ENCODE measurements around the gene DNAJB14. TPM values are rescaled to one million over a fixed set of nuclear protein-coding genes. Genes with fewer than 3 reads are reported as not detected.

The DNAJB14 gene
- total RNA-seq, 1 donor from 2014 or later = 32.1 TPM

DNA sequence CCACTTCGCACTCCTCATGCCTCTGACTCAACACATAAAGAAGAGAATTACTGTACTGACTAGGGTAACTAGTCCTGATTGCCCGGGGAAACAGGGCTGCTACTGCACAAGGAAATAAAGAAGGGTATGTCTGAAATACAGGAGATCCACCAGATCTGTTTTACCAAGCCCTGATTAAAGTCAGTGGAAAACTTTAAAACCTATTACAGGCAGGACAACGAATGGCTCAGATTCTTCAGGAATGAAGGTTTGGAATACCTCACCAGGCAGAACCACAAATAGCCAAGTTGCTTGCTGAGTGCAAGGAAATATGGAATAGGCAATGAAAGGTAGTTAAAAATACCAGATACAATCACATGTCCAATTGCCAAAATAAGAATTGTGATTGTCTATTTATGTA lies 69.5 kb downstream of the DNAJB14 start:
- TF ChIP-seq, protein P1, sequence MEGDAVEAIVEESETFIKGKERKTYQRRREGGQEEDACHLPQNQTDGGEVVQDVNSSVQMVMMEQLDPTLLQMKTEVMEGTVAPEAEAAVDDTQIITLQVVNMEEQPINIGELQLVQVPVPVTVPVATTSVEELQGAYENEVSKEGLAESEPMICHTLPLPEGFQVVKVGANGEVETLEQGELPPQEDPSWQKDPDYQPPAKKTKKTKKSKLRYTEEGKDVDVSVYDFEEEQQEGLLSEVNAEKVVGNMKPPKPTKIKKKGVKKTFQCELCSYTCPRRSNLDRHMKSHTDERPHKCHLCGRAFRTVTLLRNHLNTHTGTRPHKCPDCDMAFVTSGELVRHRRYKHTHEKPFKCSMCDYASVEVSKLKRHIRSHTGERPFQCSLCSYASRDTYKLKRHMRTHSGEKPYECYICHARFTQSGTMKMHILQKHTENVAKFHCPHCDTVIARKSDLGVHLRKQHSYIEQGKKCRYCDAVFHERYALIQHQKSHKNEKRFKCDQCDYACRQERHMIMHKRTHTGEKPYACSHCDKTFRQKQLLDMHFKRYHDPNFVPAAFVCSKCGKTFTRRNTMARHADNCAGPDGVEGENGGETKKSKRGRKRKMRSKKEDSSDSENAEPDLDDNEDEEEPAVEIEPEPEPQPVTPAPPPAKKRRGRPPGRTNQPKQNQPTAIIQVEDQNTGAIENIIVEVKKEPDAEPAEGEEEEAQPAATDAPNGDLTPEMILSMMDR (IDR thresholded peaks at IDR 0.05; ENCODE audit: insufficient read depth, low read length, severe bottlenecking) = no peak
- Histone ChIP-seq H3K4me3 (ENCODE audit: low read depth, low read length) (no peak overlapping the region), H3K27me3 (ENCODE audit: control insufficient read depth, insufficient read depth, low read length) (no peaks in the 10 kb centered on the region), H3K36me3 (ENCODE audit: control insufficient read depth, insufficient read depth, low read length) (peaks cover 5% of the 10 kb centered on the region)
- no peak for DNase-seq (ENCODE audit: low read depth)
- no peak for FAIRE-seq

GRCh38 chr4:99875071-99875470 lies 71.3 kb downstream of the DNAJB14 start:
- no peak for FAIRE-seq
- DNase-seq (ENCODE audit: low read depth) = no peak
- peaks cover 1% of the 10 kb centered on the region for H3K36me3 ChIP-seq (ENCODE audit: control insufficient read depth, insufficient read depth, low read length)
- H3K4me3 ChIP-seq (ENCODE audit: low read depth, low read length) = no peak overlapping the region
- TF ChIP-seq, protein P1 (IDR thresholded peaks at IDR 0.05; ENCODE audit: insufficient read depth, low read length, severe bottlenecking) = no peak
- no peaks in the 10 kb centered on the region for H3K27me3 ChIP-seq (ENCODE audit: control insufficient read depth, insufficient read depth, low read length)

DNA sequence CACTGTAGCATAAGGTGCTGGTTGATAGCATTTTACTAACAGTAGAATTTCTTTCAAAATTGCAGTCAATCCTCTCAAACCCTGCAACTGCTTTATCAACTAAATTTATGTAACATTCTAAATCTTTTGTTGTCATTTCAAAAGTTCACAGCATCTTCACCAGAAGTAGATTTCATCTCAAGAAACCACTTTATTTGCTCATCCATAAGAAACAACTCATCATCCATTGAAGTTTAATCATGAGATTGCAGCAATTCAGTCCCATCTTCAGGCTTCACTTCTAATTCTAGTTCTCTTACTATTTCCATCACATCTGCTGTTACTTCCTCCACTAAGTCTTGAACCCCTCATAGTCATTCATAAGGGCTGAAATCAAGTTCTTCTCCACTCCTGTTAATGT lies 73.8 kb downstream of the DNAJB14 start:
- TF ChIP-seq, protein P1 (IDR thresholded peaks at IDR 0.05; ENCODE audit: insufficient read depth, low read length, severe bottlenecking) = no peak
- DNase-seq (ENCODE audit: low read depth) = no peak
- no peak for FAIRE-seq
- H3K4me3 ChIP-seq (ENCODE audit: low read depth, low read length) = no peak overlapping the region
- no peaks in the 10 kb centered on the region for H3K27me3 ChIP-seq (ENCODE audit: control insufficient read depth, insufficient read depth, low read length)
- peaks cover 5% of the 10 kb centered on the region for H3K36me3 ChIP-seq (ENCODE audit: control insufficient read depth, insufficient read depth, low read length)

DNA sequence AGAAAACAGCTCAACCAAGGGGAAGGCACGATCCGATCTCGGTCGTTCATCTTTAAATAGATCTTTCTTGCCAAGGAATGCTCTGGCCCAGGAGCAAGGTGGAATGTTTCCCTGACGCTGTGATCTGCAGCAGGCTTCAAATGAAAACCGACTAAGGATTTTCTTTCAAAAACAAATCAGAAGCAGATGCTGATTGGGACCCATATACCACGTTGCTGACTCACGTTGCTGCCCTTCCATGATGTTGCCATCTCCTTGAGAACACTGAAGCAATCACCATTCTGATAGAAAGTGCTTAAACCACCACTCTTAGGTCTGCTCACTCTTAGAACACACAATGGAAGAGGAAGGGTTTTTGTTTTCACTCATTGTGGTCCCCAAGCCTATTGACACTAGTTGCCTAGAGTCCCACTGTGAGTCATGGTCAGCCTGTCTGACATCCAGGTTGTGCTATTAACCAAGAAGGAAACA lies 78.3 kb downstream of the DNAJB14 start:
- peaks cover 12% of the 10 kb centered on the region for H3K36me3 ChIP-seq (ENCODE audit: control insufficient read depth, insufficient read depth, low read length)

DNA sequence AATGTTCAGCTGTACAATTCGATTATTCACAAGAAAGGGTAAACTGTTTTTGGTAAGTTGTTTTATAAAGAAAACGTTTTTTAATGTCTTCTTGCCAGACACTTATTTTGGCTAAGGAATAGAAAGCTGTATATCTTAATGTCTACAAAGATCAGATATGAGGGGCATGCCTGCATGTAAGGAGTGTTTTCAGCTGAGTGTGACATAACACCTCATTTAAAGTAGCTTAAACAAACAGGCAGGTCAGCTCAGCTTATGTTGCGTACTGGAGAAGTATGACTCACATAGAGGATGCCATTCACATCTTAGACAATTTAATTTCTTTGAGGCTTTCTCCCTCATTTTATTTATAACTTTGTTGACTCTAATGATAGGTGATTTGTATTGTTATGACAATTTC lies 82.6 kb downstream of the DNAJB14 start:
- FAIRE-seq (no peak), DNase-seq (ENCODE audit: low read depth) (peak; percentile 71)
- H3K36me3 ChIP-seq (ENCODE audit: control insufficient read depth, insufficient read depth, low read length) = peaks cover 16% of the 10 kb centered on the region
- H3K4me3 ChIP-seq (ENCODE audit: low read depth, low read length) = no peak overlapping the region
- no peaks in the 10 kb centered on the region for H3K27me3 ChIP-seq (ENCODE audit: control insufficient read depth, insufficient read depth, low read length)
- TF ChIP-seq, protein P1 (IDR thresholded peaks at IDR 0.05; ENCODE audit: insufficient read depth, low read length, severe bottlenecking) = no peak

More for the DNA sequence above, 78.3 kb downstream of the DNAJB14 start:
- no peaks in the 10 kb centered on the region for H3K27me3 ChIP-seq (ENCODE audit: control insufficient read depth, insufficient read depth, low read length)
- no peak overlapping the region for H3K4me3 ChIP-seq (ENCODE audit: low read depth, low read length)
- FAIRE-seq (peak; percentile 13), DNase-seq (ENCODE audit: low read depth) (no peak)
- TF ChIP-seq, protein P1 (IDR thresholded peaks at IDR 0.05; ENCODE audit: insufficient read depth, low read length, severe bottlenecking) = no peak

All from bronchial epithelial cell (primary cell).